Stimulated activated naive CD8-positive, alpha-beta T cell treated with anti-CD3 and anti-CD28 coated beads, Interleukin-15, amount 100 ng/mL, for 72 hours (primary cell): ENCODE data around the gene MTRFR.

Experiments used
- ATAC-seq: fragments of 150-1000 bp; cut with Tn5 transposase; 2 replicates; pipeline ENCODE4 v1.10.0; 2021; ENCODE audit warnings: mild to moderate bottlenecking, moderate library complexity
- DNase-seq, 2 donors: peaks; one replicate each; pipeline ENCODE4 v3.0.0; 2021 to 2022
- H3K27ac Mint-ChIP-seq, 2 donors: one replicate each; pipeline ENCODE4 v1.8.0; 2022; ENCODE audit warnings: mild to moderate bottlenecking in 2 of 2, mixed read lengths in 2 of 2, moderate library complexity in 2 of 2
- H3K27me3 Mint-ChIP-seq: one replicate; pipeline ENCODE4 v1.8.0; 2022; ENCODE audit warnings: mixed read lengths
- H3K4me1 Mint-ChIP-seq: one replicate; pipeline ENCODE4 v1.8.0; 2022; ENCODE audit warnings: mild to moderate bottlenecking, mixed read lengths
- H3K4me3 Mint-ChIP-seq, 2 donors: one replicate each; pipeline ENCODE4 v1.8.0; 2022; ENCODE audit warnings: mild to moderate bottlenecking in 2 of 2, mixed read lengths in 2 of 2, moderate library complexity in 1 of 2
- H3K9me3 Mint-ChIP-seq, 2 donors: one replicate each; pipeline ENCODE4 v1.8.0; 2022; ENCODE audit warnings: mixed read lengths in 2 of 2

MTRFR gene

GRCh38 chr12:123261196-123261595, 28.0 kb downstream of the MTRFR start:
- Mint-ChIP-seq H3K9me3 (no peaks in the 10 kb centered on the region), H3K4me3 (no peak overlapping the region), H3K27ac (no peak overlapping the region)

DNA sequence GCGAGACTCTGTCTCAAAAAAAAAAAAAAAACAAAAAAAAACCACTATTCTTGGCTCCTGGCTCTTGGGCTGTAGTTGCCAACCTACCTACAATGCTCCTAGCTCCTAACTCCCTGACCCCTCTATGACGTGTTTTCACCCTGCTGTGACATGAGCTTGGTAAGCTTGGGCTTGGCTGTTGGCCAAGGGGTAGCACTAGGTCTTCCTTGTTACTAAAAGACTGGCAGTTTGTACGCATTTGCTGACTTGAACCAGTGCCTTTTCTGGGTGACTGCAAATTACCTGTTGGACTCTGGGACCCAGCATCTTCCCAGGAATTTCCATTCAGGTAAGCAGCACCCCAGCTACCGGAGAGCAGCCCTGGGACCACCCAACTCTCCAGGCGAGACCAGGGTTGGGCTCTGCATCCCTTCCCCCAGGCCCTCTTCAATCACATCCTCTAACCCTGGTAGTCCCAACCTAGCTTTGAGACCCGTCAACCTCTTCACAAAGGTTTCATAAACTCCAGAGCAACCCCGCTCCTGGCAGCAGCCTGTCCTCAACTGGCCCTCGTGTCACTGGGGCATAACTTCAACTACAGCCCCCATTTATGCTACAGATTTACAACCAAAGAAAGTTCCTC, 30.1 kb downstream of the MTRFR start:
- ATAC-seq, result no peak
- H3K4me3 Mint-ChIP-seq, result no peak overlapping the region
- H3K27me3 Mint-ChIP-seq, result no peaks in the 10 kb centered on the region
- no peaks in the 10 kb centered on the region for H3K9me3 Mint-ChIP-seq
- H3K4me1 Mint-ChIP-seq, result peaks cover 15% of the 10 kb centered on the region
- DNase-seq, result no peak
- no peak overlapping the region for H3K27ac Mint-ChIP-seq

More at GRCh38 chr12:123261196-123261595, 28.0 kb downstream of the MTRFR start:
- no peaks in the 10 kb centered on the region for H3K27me3 Mint-ChIP-seq
- no peak for DNase-seq
- H3K4me1 Mint-ChIP-seq, result peaks cover 7% of the 10 kb centered on the region
- no peak for ATAC-seq

DNA sequence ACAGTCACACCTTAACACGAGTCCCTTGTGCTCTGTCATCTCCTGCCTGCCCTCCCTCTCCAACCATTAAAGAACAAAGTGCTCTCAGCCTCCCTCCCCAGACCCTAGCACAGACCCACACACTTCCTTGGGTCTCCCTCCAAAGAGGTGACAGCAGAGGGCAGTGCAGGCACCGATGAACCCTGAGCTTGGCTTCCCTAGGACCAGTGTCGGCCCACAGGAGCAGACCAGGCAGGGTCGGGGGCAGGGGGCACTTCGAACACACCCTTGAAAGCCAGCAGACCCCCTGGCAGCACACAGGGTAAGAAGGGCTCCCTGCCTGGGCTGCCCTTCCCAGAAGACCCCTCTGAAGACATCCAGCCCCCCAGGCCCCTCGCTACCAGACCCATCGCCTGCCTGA, 31.4 kb downstream of the MTRFR start:
- H3K4me3 Mint-ChIP-seq, result no peak overlapping the region
- no peaks in the 10 kb centered on the region for H3K9me3 Mint-ChIP-seq
- H3K27me3 Mint-ChIP-seq, result no peaks in the 10 kb centered on the region
- DNase-seq (peak in 1 of 2 donors; percentile 37), ATAC-seq (peak; percentile 47)
- peaks cover 21% of the 10 kb centered on the region for H3K4me1 Mint-ChIP-seq
- H3K27ac Mint-ChIP-seq, result peak overlapping the region in 1 of 2 donors; percentile 63

- Mint-ChIP-seq H3K27ac (no peak overlapping the region), H3K4me1 (peaks cover 30% of the 10 kb centered on the region), H3K4me3 (no peak overlapping the region), H3K27me3 (no peaks in the 10 kb centered on the region), H3K9me3 (no peaks in the 10 kb centered on the region)
- no peak for DNase-seq
- ATAC-seq, result no peak
Measured at GRCh38 chr12:123265851-123266678, 32.8 kb downstream of the MTRFR start.

GRCh38 chr12:123266679-123267277, 33.5 kb downstream of the MTRFR start:
- Mint-ChIP-seq H3K4me3 (no peak overlapping the region), H3K27ac (peak overlapping the region in 1 of 2 donors; percentile 43), H3K27me3 (no peaks in the 10 kb centered on the region), H3K4me1 (peaks cover 30% of the 10 kb centered on the region), H3K9me3 (no peaks in the 10 kb centered on the region)
- no peak for ATAC-seq
- no peak for DNase-seq

DNA sequence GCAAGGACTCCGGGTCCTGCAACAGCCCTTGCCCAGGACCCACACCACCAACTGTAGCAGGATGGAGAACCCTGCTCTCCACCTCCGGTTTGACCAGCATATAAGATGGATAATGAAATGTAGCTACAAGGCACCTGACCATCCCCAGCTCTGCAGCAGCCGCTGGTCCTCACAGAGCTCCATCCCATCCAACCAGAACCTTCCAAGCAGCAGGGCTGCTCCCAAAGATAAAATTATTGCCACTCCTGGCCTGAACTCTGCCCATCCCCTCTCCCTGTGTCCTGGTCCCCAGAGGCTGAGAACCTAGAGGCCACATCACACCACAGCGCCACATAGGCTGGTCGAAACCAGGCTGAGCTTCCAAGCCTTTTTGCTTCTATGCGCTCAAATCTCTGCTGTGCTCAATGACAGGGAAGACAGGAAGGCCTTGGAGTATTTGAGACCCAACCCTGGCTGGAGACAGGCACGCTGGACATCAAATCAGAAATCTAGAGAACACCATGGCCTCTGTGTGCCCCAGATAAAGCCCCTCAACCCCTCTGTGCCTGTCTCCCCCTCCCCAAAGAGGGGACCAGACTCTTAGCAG, 34.2 kb downstream of the MTRFR start:
- ATAC-seq (no peak), DNase-seq (no peak)
- H3K27me3 Mint-ChIP-seq, result no peaks in the 10 kb centered on the region
- H3K27ac Mint-ChIP-seq, result peak overlapping the region in 1 of 2 donors; percentile 43
- H3K9me3 Mint-ChIP-seq, result no peaks in the 10 kb centered on the region
- H3K4me1 Mint-ChIP-seq, result peaks cover 34% of the 10 kb centered on the region
- no peak overlapping the region for H3K4me3 Mint-ChIP-seq

DNA sequence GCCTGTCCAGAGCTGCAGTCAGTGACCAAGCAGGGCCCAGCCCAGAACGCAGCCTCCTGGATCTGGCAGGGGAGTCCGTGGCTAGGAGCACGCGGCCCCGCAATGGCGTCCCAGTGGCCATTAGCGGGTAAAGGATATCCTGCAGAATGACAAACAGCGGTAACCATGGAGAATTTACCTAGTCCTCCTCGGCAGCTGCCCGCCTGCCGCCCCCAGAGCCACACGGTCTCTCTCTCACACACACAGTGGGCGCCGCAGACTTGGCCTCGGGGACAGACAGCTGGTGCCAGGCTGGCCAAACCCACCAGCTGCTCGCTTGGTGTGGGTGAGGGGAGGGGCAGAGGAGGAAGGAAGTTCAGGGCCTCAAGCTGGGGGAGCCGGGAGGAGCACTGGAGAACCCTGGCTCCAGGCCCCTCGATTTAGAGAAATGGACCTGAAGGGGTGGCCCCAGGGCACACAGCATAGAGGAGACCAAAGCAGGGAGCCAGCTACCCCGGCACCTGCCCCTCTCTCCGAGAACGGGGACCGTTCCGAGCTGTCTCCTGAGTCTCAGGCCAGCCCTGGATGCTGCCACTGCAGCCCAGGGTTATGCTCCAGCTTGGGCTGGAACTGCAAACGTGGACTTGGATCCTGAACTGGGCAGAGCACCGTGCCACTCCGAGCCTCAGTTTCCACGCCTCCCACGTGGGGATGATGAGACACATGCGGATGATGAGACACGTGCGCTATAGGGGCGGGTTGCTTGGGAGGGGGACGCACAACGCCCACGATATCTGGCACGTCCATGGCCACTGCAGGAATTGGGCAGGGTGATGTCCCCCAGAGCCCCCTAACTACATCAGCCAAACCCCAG, 35.0 kb downstream of the MTRFR start:
- Mint-ChIP-seq H3K27me3 (no peaks in the 10 kb centered on the region), H3K4me3 (peak overlapping the region; percentile 69 to 91)
- DNase-seq, result no peak

GRCh38 chr12:123268850-123269249, 35.6 kb downstream of the MTRFR start:
- H3K4me1 Mint-ChIP-seq, result peaks cover 36% of the 10 kb centered on the region
- peak overlapping the region; percentile 91 for H3K4me3 Mint-ChIP-seq
- no peak for DNase-seq
- no peak for ATAC-seq
- H3K9me3 Mint-ChIP-seq, result no peaks in the 10 kb centered on the region
- peak overlapping the region in 1 of 2 donors; percentile 55 for H3K27ac Mint-ChIP-seq
- no peaks in the 10 kb centered on the region for H3K27me3 Mint-ChIP-seq

More for the DNA sequence above, 35.0 kb downstream of the MTRFR start:
- no peaks in the 10 kb centered on the region for H3K9me3 Mint-ChIP-seq
- ATAC-seq, result no peak
- H3K4me1 Mint-ChIP-seq, result peaks cover 36% of the 10 kb centered on the region
- peak overlapping the region; percentile 63 to 90 for H3K27ac Mint-ChIP-seq

DNA sequence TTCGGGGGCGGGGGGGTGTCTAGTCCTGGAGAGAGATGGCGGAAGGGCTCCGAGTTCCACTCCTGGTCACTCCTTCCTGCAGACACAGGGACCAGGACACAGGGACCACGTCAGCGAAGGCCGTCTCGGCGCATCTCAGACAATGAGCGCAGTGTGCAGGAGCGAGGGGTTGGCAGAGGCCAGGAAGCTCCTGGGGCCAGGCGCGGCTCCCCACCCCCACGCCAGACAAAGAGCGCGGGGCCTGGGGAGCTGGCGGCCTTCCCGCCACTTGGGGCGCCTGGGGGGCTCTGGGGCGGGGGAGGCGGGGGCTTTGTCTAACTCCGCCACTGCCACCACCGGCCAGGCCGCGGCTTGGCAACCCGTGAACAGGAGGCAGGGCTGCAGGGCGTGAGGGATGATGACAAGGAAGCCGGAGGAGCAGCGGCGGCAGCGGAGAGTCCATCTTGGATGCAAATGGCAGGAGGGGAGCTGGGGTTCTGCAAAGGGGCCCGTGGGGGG, 36.2 kb downstream of the MTRFR start:
- DNase-seq (peak; percentile 54 to 68), ATAC-seq (peak; percentile 47)
- peak overlapping the region; percentile 91 for H3K4me3 Mint-ChIP-seq
- H3K27me3 Mint-ChIP-seq, result no peaks in the 10 kb centered on the region
- H3K4me1 Mint-ChIP-seq, result peaks cover 36% of the 10 kb centered on the region
- H3K27ac Mint-ChIP-seq, result peak overlapping the region; percentile 91 to 94
- H3K9me3 Mint-ChIP-seq, result no peaks in the 10 kb centered on the region

DNA sequence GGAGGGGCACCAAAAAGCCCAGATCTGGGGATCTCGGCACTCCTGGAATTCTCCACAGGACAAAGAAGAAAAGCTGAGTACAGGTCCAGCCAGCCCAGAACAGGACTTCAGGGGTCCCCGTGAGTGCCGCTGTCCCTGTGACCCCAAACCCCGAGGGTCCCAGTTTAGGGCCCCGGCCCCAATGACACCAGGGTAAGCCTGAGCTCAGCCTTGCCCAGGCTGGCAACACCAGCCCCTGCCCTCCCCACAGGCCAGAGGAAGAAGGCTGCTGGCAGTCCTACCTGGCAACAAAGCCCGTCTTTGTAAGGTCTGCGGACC, 36.6 kb downstream of the MTRFR start:
- peak overlapping the region; percentile 91 for H3K4me3 Mint-ChIP-seq

DNA sequence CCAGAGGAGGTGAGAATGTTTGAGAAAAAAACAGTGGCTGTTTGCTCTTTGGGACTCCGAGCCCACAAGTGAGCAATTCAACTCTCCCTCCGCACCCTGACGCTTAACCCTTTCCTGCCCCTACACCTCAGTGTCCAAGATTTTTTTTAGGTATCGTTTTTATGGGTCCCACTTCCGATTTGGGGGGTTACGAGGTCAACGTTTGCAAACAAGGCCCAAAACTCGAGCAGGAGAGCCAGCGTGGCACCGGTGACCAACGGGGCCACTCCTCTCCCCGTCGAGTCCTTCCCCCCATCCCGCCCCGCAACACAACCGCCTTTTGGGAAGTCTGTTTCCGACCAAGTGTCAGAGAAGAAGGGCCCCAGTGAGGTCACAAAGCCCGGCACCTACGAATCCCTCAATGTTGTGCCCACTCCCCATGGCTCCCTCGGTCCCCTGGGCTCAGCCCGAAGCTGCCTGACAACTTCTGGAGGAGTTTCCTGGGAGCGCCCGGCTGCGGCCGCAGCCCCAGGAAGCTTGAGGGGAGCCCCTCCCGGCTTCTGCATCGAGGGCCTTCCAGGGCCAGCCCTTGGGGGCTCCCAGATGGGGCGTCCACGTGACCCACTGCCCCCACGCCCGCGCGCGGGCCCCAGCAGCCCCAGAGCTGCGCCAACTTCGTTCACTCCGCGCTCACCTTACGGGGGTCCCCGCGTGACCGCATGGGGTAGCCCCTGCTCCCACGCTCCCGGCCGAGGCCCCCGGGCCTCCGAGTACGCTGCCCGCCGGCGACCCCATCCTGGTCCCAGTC, 37.2 kb downstream of the MTRFR start:
- peak overlapping the region; percentile 91 to 94 for H3K27ac Mint-ChIP-seq
- peak; percentile 34 to 37 for DNase-seq
- H3K4me3 Mint-ChIP-seq, result peak overlapping the region; percentile 91
- H3K4me1 Mint-ChIP-seq, result peaks cover 36% of the 10 kb centered on the region
- peak; percentile 22 for ATAC-seq
- H3K9me3 Mint-ChIP-seq, result no peaks in the 10 kb centered on the region
- H3K27me3 Mint-ChIP-seq, result no peaks in the 10 kb centered on the region

More for the DNA sequence above, 36.6 kb downstream of the MTRFR start:
- Mint-ChIP-seq H3K4me1 (peaks cover 36% of the 10 kb centered on the region), H3K27ac (peak overlapping the region; percentile 91 to 94), H3K9me3 (no peaks in the 10 kb centered on the region), H3K27me3 (no peaks in the 10 kb centered on the region)
- DNase-seq (no peak), ATAC-seq (peak; percentile 2)

GRCh38 chr12:123271001-123271668, 37.9 kb downstream of the MTRFR start:
- H3K4me3 Mint-ChIP-seq, result no peak overlapping the region
- H3K27ac Mint-ChIP-seq, result no peak overlapping the region
- DNase-seq (peak; percentile 79 to 82), ATAC-seq (peak; percentile 74)
- H3K27me3 Mint-ChIP-seq, result no peaks in the 10 kb centered on the region
- H3K9me3 Mint-ChIP-seq, result no peaks in the 10 kb centered on the region
- H3K4me1 Mint-ChIP-seq, result peaks cover 36% of the 10 kb centered on the region

DNA sequence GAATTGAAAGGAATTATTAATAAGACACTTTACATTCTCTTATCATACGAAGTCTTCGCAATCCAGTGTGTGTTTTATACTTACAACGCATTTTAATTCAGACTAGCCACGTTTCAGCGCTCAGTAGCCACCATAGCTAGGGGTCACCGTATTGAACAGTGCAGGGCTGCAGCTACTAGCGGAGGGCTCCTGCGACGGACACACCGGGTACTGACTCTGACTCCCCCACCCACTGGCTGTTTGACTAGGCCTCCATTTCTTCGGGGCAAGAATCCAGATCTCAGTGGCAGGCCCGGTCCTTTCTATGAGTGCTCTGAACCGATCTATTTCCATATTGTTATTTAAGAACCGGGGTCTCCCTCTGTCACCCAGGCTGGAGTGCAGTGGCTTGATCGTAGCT, 39.9 kb downstream of the MTRFR start:
- H3K27me3 Mint-ChIP-seq, result no peaks in the 10 kb centered on the region
- H3K27ac Mint-ChIP-seq, result peak overlapping the region in 1 of 2 donors; percentile 13
- DNase-seq, result no peak
- peak overlapping the region in 1 of 2 donors; percentile 48 for H3K4me3 Mint-ChIP-seq
- peaks cover 33% of the 10 kb centered on the region for H3K4me1 Mint-ChIP-seq
- no peak for ATAC-seq
- no peaks in the 10 kb centered on the region for H3K9me3 Mint-ChIP-seq
